GM18502 (cell line): ENCODE results near the gene PFDN1.
A peak's percentile ranks its signal among the peaks of the same experiment; 100 is the strongest.

Experiments
- ATAC-seq: cut with Tn5 transposase; IDR thresholded peaks from one replicate; pipeline ENCODE4 v1.9.1; 2021; ENCODE audit warnings: mild to moderate bottlenecking; ENCODE audit not compliant: unreplicated experiment, poor library complexity

PFDN1 gene

DNA sequence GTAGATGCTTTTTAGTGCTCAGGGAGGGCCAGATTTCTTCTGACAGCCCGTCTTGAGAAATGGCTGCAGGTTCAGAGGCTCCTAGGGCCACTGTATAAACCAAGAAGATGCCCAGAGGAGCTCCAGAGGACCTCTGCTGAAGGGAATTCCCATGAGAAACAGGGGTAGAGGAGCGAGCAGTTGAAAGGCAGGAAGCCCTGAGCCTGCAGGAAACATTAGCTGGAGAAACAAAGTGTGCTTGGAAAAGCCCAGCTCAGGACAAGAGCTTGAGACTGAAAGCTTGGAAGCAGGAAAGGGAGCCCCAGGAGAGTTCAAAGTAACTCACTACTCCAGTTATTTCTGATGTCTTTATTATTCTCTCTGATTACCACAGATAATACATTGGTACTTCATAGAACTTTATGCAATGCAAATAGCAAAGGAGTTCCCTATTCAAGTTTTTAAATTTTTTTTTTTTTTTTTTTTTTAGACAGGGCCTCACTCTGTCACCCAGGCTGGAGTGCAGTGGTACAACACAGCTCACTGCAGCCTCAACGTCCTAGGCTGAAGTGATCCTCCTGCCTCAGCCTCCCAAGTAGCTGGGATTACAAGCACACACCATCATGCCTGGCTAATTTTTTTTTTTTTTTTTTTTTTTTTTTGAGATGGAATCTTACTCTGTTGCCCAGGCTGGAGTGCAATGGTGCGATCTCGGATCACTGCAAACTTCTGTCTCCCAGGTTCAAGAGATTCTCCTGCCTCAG lies 27.0 kb upstream of the PFDN1 start:
- no peak for ATAC-seq

GRCh38 chr5:140328036-140328764 lies 25.3 kb upstream of the PFDN1 start:
- ATAC-seq: peak; percentile 52

- no peak for ATAC-seq
These were observed 24.7 kb upstream of the PFDN1 start for GRCh38 chr5:140327589-140327988.

DNA sequence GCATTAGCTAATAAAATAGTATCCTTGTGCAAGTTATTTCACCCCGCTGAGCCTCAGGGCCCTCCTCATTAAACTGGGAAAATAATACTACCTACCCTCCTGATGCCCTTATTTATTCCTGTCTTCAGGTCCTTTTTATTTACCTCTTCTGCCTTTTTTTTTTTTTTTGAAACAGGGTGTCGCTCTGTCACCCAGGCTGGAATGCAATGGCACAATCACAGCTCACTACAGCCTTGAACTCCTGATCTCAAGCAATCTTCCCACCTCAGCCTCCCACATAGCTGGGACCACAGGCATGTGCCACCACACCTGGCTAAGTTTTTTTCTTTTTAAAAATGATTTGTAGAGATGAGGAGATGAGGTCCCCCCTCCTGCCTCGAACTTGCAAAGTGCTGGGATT lies 22.6 kb upstream of the PFDN1 start:
- no peak for ATAC-seq

DNA sequence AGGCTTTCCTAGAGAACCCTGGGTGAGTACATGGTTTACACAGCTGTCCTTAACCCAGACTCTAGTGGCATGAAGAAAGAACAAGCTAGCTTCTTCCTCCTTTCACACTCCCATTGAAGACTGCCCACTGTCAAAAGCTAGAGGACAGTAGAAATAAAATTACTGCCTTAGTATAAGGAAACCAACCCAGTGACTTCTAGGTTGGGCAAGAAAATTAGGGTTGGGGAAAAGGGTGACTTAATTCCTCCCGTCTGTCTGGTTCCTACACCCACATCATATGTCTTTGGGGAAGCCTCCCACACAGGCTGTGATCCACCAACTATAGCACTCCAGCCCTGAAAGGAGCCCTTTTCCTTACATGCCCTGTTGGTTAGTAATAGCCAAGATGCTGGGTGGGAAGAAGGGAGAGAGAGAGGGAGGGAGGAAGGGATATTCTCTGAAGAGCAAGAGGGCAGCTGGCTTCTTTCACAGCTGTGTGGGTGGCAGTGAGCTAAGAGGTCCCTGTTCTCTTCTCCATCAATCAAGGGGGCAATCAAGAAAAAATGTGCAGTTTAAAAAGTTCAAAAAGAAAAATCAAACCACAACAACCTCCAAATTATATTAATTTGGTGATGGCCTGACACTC lies 21.8 kb upstream of the PFDN1 start:
- no peak for ATAC-seq

- no peak for ATAC-seq
These were observed 21.2 kb upstream of the PFDN1 start for GRCh38 chr5:140324041-140324600.

- ATAC-seq: no peak
These were observed 20.1 kb upstream of the PFDN1 start for GRCh38 chr5:140322751-140323731.

DNA sequence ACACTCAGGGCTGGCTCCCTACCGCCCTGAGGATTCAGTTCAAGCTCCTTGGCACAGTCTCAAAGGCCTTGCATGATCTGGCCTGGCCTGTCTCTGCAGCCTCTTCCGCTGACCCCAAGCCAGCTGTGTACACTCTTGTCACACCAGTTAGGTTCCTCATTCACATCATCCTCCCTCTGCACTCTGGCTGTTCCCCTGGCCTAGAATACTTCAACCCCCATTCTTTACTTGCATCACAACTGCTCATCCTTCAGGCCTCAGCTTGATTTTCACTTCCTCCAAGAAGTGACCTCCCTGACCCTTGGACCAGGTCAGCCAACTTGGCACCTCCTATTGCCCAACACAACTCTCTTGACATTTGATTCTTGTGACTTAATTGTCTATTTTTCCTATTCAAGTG lies 18.9 kb upstream of the PFDN1 start:
- ATAC-seq: no peak

GRCh38 chr5:140319833-140320232 lies 16.9 kb upstream of the PFDN1 start:
- no peak for ATAC-seq

DNA sequence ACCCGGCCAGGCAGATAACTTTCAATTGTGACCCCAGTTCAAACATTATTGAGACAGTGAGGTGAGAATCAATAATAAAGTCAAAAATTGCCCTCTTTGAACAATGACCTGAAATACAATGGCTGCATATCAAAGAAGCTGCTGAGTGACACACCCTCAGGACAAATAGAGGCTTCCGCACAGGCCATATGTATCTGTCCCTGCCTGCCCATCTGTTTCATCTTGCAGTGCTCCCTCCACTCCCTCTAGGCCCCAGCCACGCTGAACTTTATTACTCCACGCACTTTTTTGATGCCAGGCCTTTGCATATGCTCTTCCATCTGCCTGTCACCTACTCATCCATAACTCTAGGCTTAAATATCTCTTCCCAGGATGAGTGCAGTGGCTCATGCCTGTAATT lies 15.9 kb upstream of the PFDN1 start:
- ATAC-seq: no peak

DNA sequence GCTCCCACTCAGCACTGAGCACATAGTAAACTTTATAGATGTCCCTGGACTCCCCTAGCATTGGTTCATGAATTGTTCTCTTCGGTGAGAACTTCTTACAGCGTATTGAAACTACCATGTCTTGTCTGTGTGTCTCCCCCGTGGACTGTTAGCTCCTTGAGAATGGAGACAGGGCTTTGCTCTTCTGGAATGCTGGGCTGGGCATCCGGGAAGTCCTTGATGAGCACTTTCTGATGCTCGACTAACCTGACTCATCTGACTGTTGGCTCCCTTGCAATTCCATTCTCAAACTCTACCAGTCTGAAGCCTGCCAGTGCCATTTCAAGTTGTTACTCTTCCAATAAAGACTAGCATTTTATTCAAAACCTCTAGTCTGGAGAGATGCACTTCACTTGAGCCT lies 15.0 kb upstream of the PFDN1 start:
- no peak for ATAC-seq

DNA sequence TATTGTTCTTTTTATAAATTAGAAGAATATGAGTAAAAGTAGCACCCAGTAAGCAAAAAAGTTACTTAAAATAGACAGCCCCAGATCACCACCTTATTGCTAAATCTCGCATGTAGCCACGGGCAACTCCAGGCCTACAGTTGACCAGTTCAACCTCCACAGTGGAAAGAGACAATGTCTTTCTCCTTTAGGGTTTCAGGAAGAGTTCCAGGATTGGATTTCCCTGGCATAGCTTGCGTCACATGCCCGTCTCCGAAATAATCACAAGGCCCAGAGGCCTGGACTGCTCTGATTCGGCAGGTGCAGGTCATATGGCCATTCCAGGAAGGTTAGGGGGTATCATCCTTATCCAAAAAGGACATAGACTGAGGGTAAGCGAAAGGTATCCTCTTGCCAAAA lies 9.9 kb upstream of the PFDN1 start:
- ATAC-seq: no peak

- ATAC-seq: no peak
These were observed 9.3 kb upstream of the PFDN1 start for GRCh38 chr5:140312067-140312790.

DNA sequence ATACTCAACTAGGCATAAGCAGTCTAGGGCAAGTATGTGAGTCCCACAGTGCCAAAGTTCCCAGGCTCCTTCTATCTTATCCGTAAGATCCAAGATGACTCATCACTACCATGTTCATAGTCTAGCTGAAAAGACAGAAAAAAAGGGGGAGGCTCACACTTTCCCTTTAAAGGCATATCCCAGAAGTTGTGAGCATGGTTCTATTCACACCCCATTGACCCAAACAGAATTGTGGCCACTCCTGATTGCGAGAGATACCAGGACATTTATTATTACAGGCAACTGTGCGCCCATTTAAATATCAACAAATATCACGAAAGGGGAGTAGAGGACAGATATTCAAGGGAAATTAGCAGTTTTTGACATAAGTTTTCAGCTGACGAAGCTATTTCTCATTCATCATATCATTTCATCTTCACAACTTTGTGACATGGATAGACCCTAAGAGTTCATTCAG lies 8.1 kb upstream of the PFDN1 start:
- no peak for ATAC-seq

DNA sequence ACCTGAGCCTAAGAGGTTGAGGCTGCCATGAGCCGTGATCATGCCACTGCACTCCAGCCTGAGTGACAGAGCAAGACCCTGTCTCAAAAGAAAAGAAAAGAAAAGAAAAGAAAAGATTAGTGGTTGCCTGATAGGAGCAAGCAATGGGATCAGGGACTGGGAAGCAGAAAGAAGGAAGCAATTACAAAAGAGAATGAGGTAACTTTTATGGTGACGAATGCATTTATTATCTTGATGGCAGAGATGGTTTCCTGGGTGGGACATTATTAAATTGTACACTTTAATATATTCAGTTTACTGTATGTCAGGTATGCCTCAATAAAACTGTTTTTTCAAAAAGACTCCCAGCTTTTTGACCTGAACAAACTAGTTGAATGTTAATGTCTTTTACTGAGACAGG lies 7.5 kb upstream of the PFDN1 start:
- ATAC-seq: no peak

- no peak for ATAC-seq
These were observed 6.9 kb upstream of the PFDN1 start for GRCh38 chr5:140309706-140310249.

DNA sequence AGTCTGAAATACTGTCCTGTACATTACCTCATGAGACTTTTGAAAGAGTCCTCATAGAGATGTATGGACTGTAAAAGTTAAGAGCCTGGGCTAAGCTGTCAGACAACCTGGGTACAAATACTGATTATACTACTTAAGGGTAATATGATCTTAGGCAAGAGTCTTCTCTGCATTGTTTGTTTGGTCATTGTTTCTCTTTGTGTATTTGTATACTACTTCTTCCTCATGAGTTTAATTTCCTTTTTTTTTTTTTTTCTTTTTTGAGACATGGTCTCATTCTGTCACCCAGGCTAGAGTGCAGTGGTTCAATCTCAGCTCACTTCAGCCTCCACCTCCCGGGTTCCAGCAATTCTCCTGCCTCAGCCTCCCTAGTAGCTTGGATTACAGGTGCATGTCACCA lies 2.6 kb upstream of the PFDN1 start:
- no peak for ATAC-seq

DNA sequence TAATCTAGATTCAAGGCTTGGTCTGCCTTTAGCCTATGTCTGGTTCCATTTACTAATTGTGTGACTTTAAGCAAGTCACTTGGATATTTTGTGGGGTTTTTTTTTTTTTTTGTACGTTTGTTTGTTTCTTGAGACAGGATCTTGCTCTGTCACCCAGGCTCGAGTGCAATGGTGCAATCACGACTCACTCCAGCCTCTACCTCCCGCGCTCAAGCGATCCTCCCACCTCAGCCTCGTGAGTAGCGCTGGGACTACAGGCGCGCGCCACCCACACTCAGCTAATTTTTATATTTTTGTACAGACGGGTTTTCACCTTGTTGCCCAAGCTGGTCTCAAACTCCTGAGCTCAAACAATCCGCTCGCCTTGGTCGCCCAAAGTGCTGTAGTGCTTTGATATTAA lies 1.1 kb upstream of the PFDN1 start:
- no peak for ATAC-seq

DNA sequence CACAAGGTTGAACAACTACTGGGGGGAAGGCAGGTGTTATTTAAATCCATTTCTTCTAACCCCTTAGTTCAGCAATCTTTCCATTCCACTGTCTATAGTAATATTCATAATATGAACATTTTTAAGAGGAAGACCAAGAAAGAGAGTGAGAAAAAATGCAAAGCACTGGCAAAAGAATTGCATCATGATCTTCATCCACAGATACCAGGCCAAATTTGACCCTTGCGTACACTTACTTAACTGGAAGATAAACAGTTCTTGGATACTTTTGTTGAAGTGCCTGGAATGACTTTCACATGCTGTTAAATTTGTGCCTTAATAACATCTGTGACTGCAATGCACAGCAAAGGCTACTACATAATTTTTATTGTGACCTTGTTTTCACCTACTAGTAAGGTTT lies 1.8 kb downstream of the PFDN1 start:
- ATAC-seq: no peak
